Stromal cell of bone marrow (primary cell): ENCODE data around the gene SMAD6.

Experiments used
- DNase-seq: peaks from one replicate; pipeline ENCODE4 v3.0.0-alpha.2; 2012; ENCODE audit warnings: low read depth

SMAD6 gene

GRCh38 chr15:66796343-66796742 is 94.3 kb downstream of the SMAD6 start:
- no peak for DNase-seq

- DNase-seq: no peak
Observed at GRCh38 chr15:66797921-66798320, 95.9 kb downstream of the SMAD6 start.

- no peak for DNase-seq
Observed at GRCh38 chr15:66798426-66799061, 96.5 kb downstream of the SMAD6 start.

- no peak for DNase-seq
Observed at GRCh38 chr15:66799242-66799641, 97.2 kb downstream of the SMAD6 start.

- no peak for DNase-seq
Observed at GRCh38 chr15:66800584-66801235, 98.7 kb downstream of the SMAD6 start.

- DNase-seq: no peak
Observed at GRCh38 chr15:66801266-66801665, 99.2 kb downstream of the SMAD6 start.

- no peak for DNase-seq
Observed at GRCh38 chr15:66802025-66803001, 100.3 kb downstream of the SMAD6 start.

GRCh38 chr15:66803182-66803729 is 101.2 kb downstream of the SMAD6 start:
- DNase-seq: peak; percentile 91

- DNase-seq: no peak
Observed at GRCh38 chr15:66803749-66804148, 101.7 kb downstream of the SMAD6 start.

- no peak for DNase-seq
Observed at GRCh38 chr15:66805202-66805885, 103.3 kb downstream of the SMAD6 start.

GRCh38 chr15:66808181-66808824 is 106.3 kb downstream of the SMAD6 start:
- DNase-seq: no peak

GRCh38 chr15:66809664-66810063 is 107.6 kb downstream of the SMAD6 start:
- DNase-seq: no peak

- DNase-seq: peak; percentile 88
Observed at GRCh38 chr15:66815318-66815717, 113.3 kb downstream of the SMAD6 start.

- DNase-seq: no peak
Observed at GRCh38 chr15:66816201-66816600, 114.2 kb downstream of the SMAD6 start.

GRCh38 chr15:66819084-66819483 is 117.0 kb downstream of the SMAD6 start:
- DNase-seq: no peak

GRCh38 chr15:66820481-66821176 is 118.6 kb downstream of the SMAD6 start:
- no peak for DNase-seq

GRCh38 chr15:66821307-66821706 is 119.3 kb downstream of the SMAD6 start:
- DNase-seq: no peak

- peak; percentile 45 for DNase-seq
Observed at GRCh38 chr15:66822114-66822513, 120.1 kb downstream of the SMAD6 start.

- DNase-seq: no peak
Observed at GRCh38 chr15:66822576-66822975, 120.5 kb downstream of the SMAD6 start.

GRCh38 chr15:66823601-66824000 is 121.6 kb downstream of the SMAD6 start:
- DNase-seq: no peak

- DNase-seq: no peak
Observed at GRCh38 chr15:66824424-66824823, 122.4 kb downstream of the SMAD6 start.
